ENCODE data around the gene CD55. TPM values are rescaled to one million over a fixed set of nuclear protein-coding genes. Genes with fewer than 3 reads are reported as not detected.

The CD55 gene
- total RNA-seq, 3 donors from 2014 or later (not counting 1 experiment from before 2014, with no cell fraction given): 80.7 to 138 (median 113) TPM

GRCh38 chr1:207365063-207365462 lies 43.6 kb downstream of the CD55 start:
- H3K36me3 ChIP-seq (ENCODE audit: control insufficient read depth, insufficient read depth, low read length): peaks cover 14% of the 10 kb centered on the region
- no peak overlapping the region for H3K27ac ChIP-seq (ENCODE audit: low read length)
- no peaks in the 10 kb centered on the region for H3K9me3 ChIP-seq (ENCODE audit: control insufficient read depth, insufficient read depth, low read length)
- Mint-ChIP-seq H3K4me1 (no peaks in the 10 kb centered on the region), H3K9me3 (no peaks in the 10 kb centered on the region), H3K36me3 (no peaks in the 10 kb centered on the region), H3K27ac (no peak overlapping the region), H3K4me3 (no peak overlapping the region), H3K27me3 (ENCODE audit: low read depth in 2 of 2) (no peaks in the 10 kb centered on the region)
- H3K27me3 ChIP-seq (ENCODE audit: control insufficient read depth, insufficient read depth, low read length): no peaks in the 10 kb centered on the region
- WGBS (ENCODE audit: insufficient coverage): no CpG with 5 or more reads among the region's 2 CpGs
- H3K4me1 ChIP-seq (ENCODE audit: control insufficient read depth, insufficient read depth, low read length): no peaks in the 10 kb centered on the region
- H3K4me3 ChIP-seq (ENCODE audit: low read length): no peak overlapping the region
- peak in 1 of 3 donors; percentile 34 for ATAC-seq
- no peak for TF ChIP-seq CTCF (IDR thresholded peaks at IDR 0.05)
- no peak for DNase-seq
- intact Hi-C loops (cut with micrococcal nuclease): no loop called here

- 100% methylated on average over 1 of the region's 2 CpGs for WGBS (ENCODE audit: insufficient coverage)
Measured at GRCh38 chr1:207366022-207366421, 44.5 kb downstream of the CD55 start.

GRCh38 chr1:207388721-207389120 lies 67.2 kb downstream of the CD55 start:
- ATAC-seq: no peak
- intact Hi-C loops (cut with micrococcal nuclease): no loop called here
- H3K4me1 ChIP-seq (ENCODE audit: control insufficient read depth, insufficient read depth, low read length): no peaks in the 10 kb centered on the region
- no peaks in the 10 kb centered on the region for H3K9me3 ChIP-seq (ENCODE audit: control insufficient read depth, insufficient read depth, low read length)
- H3K36me3 Mint-ChIP-seq: no peaks in the 10 kb centered on the region
- no peaks in the 10 kb centered on the region for H3K4me1 Mint-ChIP-seq
- H3K4me3 ChIP-seq (ENCODE audit: low read length): no peak overlapping the region
- H3K36me3 ChIP-seq (ENCODE audit: control insufficient read depth, insufficient read depth, low read length): no peaks in the 10 kb centered on the region
- no peak for TF ChIP-seq CTCF (IDR thresholded peaks at IDR 0.05)
- no peak for DNase-seq
- peaks cover 5% of the 10 kb centered on the region for H3K27me3 ChIP-seq (ENCODE audit: control insufficient read depth, insufficient read depth, low read length)
- no peak overlapping the region for H3K4me3 Mint-ChIP-seq
- no peak overlapping the region for H3K27ac ChIP-seq (ENCODE audit: low read length)
- peaks cover 0 to 2% of the 10 kb centered on the region in 2 donors for H3K9me3 Mint-ChIP-seq
- no peak overlapping the region for H3K27ac Mint-ChIP-seq
- peaks cover 7 to 15% of the 10 kb centered on the region in 2 donors for H3K27me3 Mint-ChIP-seq (ENCODE audit: low read depth in 2 of 2)

More at GRCh38 chr1:207366022-207366421, 44.5 kb downstream of the CD55 start:
- H3K27ac Mint-ChIP-seq: no peak overlapping the region
- intact Hi-C loops (cut with micrococcal nuclease): no loop called here
- DNase-seq (no peak), ATAC-seq (no peak)
- no peaks in the 10 kb centered on the region for H3K36me3 Mint-ChIP-seq
- H3K4me3 Mint-ChIP-seq: no peak overlapping the region
- H3K4me1 Mint-ChIP-seq: peaks cover 7 to 9% of the 10 kb centered on the region in 2 donors
- H3K9me3 Mint-ChIP-seq: no peaks in the 10 kb centered on the region
- peaks cover 11% of the 10 kb centered on the region for H3K36me3 ChIP-seq (ENCODE audit: control insufficient read depth, insufficient read depth, low read length)
- no peaks in the 10 kb centered on the region for H3K9me3 ChIP-seq (ENCODE audit: control insufficient read depth, insufficient read depth, low read length)
- no peaks in the 10 kb centered on the region for H3K4me1 ChIP-seq (ENCODE audit: control insufficient read depth, insufficient read depth, low read length)
- no peaks in the 10 kb centered on the region for H3K27me3 Mint-ChIP-seq (ENCODE audit: low read depth in 2 of 2)
- no peak overlapping the region for H3K27ac ChIP-seq (ENCODE audit: low read length)
- no peak overlapping the region for H3K4me3 ChIP-seq (ENCODE audit: low read length)
- H3K27me3 ChIP-seq (ENCODE audit: control insufficient read depth, insufficient read depth, low read length): no peaks in the 10 kb centered on the region
- no peak for TF ChIP-seq CTCF (IDR thresholded peaks at IDR 0.05)

- 78% methylated on average over 1 of the region's 1 CpG for WGBS (ENCODE audit: insufficient coverage)
- H3K27me3 ChIP-seq (ENCODE audit: control insufficient read depth, insufficient read depth, low read length): peaks cover 2% of the 10 kb centered on the region
- no peaks in the 10 kb centered on the region for H3K36me3 ChIP-seq (ENCODE audit: control insufficient read depth, insufficient read depth, low read length)
- no peaks in the 10 kb centered on the region for H3K9me3 ChIP-seq (ENCODE audit: control insufficient read depth, insufficient read depth, low read length)
- DNase-seq (no peak), ATAC-seq (no peak)
- Mint-ChIP-seq H3K4me3 (no peak overlapping the region), H3K27ac (no peak overlapping the region), H3K9me3 (no peaks in the 10 kb centered on the region), H3K27me3 (ENCODE audit: low read depth in 2 of 2) (peaks cover 3 to 9% of the 10 kb centered on the region in 2 donors), H3K36me3 (no peaks in the 10 kb centered on the region), H3K4me1 (no peaks in the 10 kb centered on the region)
- H3K27ac ChIP-seq (ENCODE audit: low read length): no peak overlapping the region
- no peak overlapping the region for H3K4me3 ChIP-seq (ENCODE audit: low read length)
- no peaks in the 10 kb centered on the region for H3K4me1 ChIP-seq (ENCODE audit: control insufficient read depth, insufficient read depth, low read length)
- intact Hi-C loops (cut with micrococcal nuclease): no loop called here
- no peak for TF ChIP-seq CTCF (IDR thresholded peaks at IDR 0.05)
Measured at GRCh38 chr1:207389728-207390464, 68.4 kb downstream of the CD55 start.
